Thymus (tissue), 14 donors: ENCODE data around the gene NRBF2. TPM values are rescaled to one million over a fixed set of nuclear protein-coding genes. Genes with fewer than 3 reads are reported as not detected.
"Not testable (repeated sequence)": the region's sequence is repeated elsewhere in the genome, so short reads cannot be mapped to it uniquely, and the experiment has no call there.

Experiments used
- DNase-seq, 9 donors: peaks; one replicate each; pipeline ENCODE4 v3.0.0-alpha.2; 2013; ENCODE audit warnings: low spot score in 9 of 9, low read depth in 6 of 9, missing footprints in 1 of 9
- H3K27ac ChIP-seq, 2 donors: one replicate each; pipeline ENCODE4 v1.5.1; 2013; ENCODE audit warnings: control low read depth in 1 of 2, low read depth in 1 of 2, low read length in 1 of 2, mild to moderate bottlenecking in 1 of 2, moderate library complexity in 1 of 2
- H3K27me3 ChIP-seq, 2 donors: one replicate each; pipeline ENCODE4 v1.5.1; 2013; ENCODE audit warnings: low read length in 1 of 2; ENCODE audit not compliant: control insufficient read depth in 2 of 2, insufficient read depth in 1 of 2
- H3K36me3 ChIP-seq, 2 donors: one replicate each; pipeline ENCODE4 v1.5.1; 2013; ENCODE audit warnings: low read length in 1 of 2, mild to moderate bottlenecking in 1 of 2, moderate library complexity in 1 of 2; ENCODE audit not compliant: control insufficient read depth in 2 of 2, insufficient read depth in 2 of 2
- H3K4me1 ChIP-seq, 2 donors: one replicate each; pipeline ENCODE4 v1.5.1; 2013; ENCODE audit warnings: low read length in 2 of 2; ENCODE audit not compliant: control insufficient read depth in 2 of 2, insufficient read depth in 2 of 2
- H3K4me3 ChIP-seq, 2 donors: one replicate each; pipeline ENCODE4 v1.5.1; 2013; ENCODE audit warnings: low read length in 2 of 2, control low read depth in 1 of 2, mild to moderate bottlenecking in 1 of 2
- H3K9me3 ChIP-seq, 2 donors: one replicate each; pipeline ENCODE4 v1.5.1; 2013; ENCODE audit warnings: low read length in 1 of 2, mild to moderate bottlenecking in 1 of 2; ENCODE audit not compliant: control insufficient read depth in 2 of 2, insufficient read depth in 1 of 2
- WGBS: extraction: QIAGEN DNeasy Blood & Tissue Kit; methylation state at CpG from one replicate; pipeline ENCODE4 v1.1.7; 2013; 5-methylcytosine and 5-hydroxymethylcytosine counted together
- long read RNA-seq, 10 donors: transcript quantifications; one replicate each; lab custom pipeline, GENCODE V29; 2026
- polyA plus RNA-seq: library from polyadenylated mRNA; stranded (reverse); fragments of 200-250 nt; gene quantifications from one replicate; pipeline ENCODE4 v1.2.3, GENCODE V29; 2013
- total RNA-seq: library from RNA; stranded (reverse); fragments of 120-200 nt; gene quantifications from one replicate; pipeline ENCODE4 v1.2.4, GENCODE V29; 2013
- donor health status: healthy.

The NRBF2 gene
- 25.1 TPM for total RNA-seq
- 39.2 TPM for polyA plus RNA-seq
- long read RNA-seq, donor 1, result 0 reads
- long read RNA-seq, donor 2, result 0 reads
- long read RNA-seq, donor 3, transcript NRBF2-201 (4 exons, 1,853 nt), result major isoform, 26 of 28 reads
- long read RNA-seq, donor 3, partial matches to known transcripts, result 0 of 28 reads
- long read RNA-seq, donor 3, other reads (novel, unspliced or antisense), result 0 of 28 reads
- long read RNA-seq, donor 4, transcript NRBF2-201 (4 exons, 1,853 nt), result major isoform, 18 of 18 reads
- long read RNA-seq, donor 4, partial matches to known transcripts, result 0 of 18 reads
- long read RNA-seq, donor 4, other reads (novel, unspliced or antisense), result 0 of 18 reads
- long read RNA-seq, donor 5, transcript NRBF2-201 (4 exons, 1,853 nt), result major isoform, 34 of 51 reads
- long read RNA-seq, donor 5, partial matches to known transcripts, result 17 of 51 reads
- long read RNA-seq, donor 5, other reads (novel, unspliced or antisense), result 0 of 51 reads
- long read RNA-seq, donor 6, transcript NRBF2-201 (4 exons, 1,853 nt), result major isoform, 13 of 13 reads
- long read RNA-seq, donor 6, partial matches to known transcripts, result 0 of 13 reads
- long read RNA-seq, donor 6, other reads (novel, unspliced or antisense), result 0 of 13 reads
- long read RNA-seq, donor 7, transcript NRBF2-201 (4 exons, 1,853 nt), result major isoform, 19 of 20 reads
- long read RNA-seq, donor 7, partial matches to known transcripts, result 0 of 20 reads
- long read RNA-seq, donor 7, other reads (novel, unspliced or antisense), result 0 of 20 reads
- long read RNA-seq, donor 8, partial matches to known transcripts, result 0 of 4 reads
- long read RNA-seq, donor 8, other reads (novel, unspliced or antisense), result 0 of 4 reads
- long read RNA-seq, donor 9, transcript NRBF2-201 (4 exons, 1,853 nt), result major isoform, 10 of 10 reads
- long read RNA-seq, donor 9, partial matches to known transcripts, result 0 of 10 reads
- long read RNA-seq, donor 9, other reads (novel, unspliced or antisense), result 0 of 10 reads
- long read RNA-seq, donor 10, transcript NRBF2-201 (4 exons, 1,853 nt), result major isoform, 29 of 37 reads
- long read RNA-seq, donor 10, partial matches to known transcripts, result 8 of 37 reads
- long read RNA-seq, donor 10, other reads (novel, unspliced or antisense), result 0 of 37 reads

- Histone ChIP-seq H3K9me3 (peaks cover 0 to 13% of the 10 kb centered on the region in 2 donors), H3K4me3 (peak within 1 kb of the TSS; percentile 58 to 99), H3K27ac (peak within 1 kb of the TSS; percentile 83 to 96), H3K4me1 (peaks cover 12 to 13% of the 10 kb centered on the region in 2 donors), H3K36me3 (no peaks in the 10 kb centered on the region), H3K27me3 (no peaks in the 10 kb centered on the region)
- WGBS, result under 1% methylated on average over 55 of the region's 55 CpGs
- peak; percentile 87 to 98 (median 94) for DNase-seq
These were observed at the start of gene NRBF2 for GRCh38 chr10:63133056-63133820. NRBF2 (plus strand) TSS chr10:63133328; CDS start chr10:63133471, 143 bp downstream.

- H3K27ac ChIP-seq, H3K27me3 ChIP-seq, H3K36me3 ChIP-seq, H3K4me3 ChIP-seq, H3K4me1 ChIP-seq, H3K9me3 ChIP-seq, DNase-seq: not testable (repeated sequence)
- 97% methylated on average over 14 of the region's 14 CpGs for WGBS
These were observed 49.7 kb upstream of the NRBF2 start for GRCh38 chr10:63083406-63083805.

GRCh38 chr10:63083904-63084689 is 49.0 kb upstream of the NRBF2 start:
- H3K4me1 ChIP-seq, result no peaks in the 10 kb centered on the region
- H3K27me3 ChIP-seq, result no peaks in the 10 kb centered on the region
- H3K27ac ChIP-seq, result no peak overlapping the region
- DNase-seq, result peak in 8 of 9 donors; percentile 6 to 63 (median 13)
- H3K36me3 ChIP-seq, result no peaks in the 10 kb centered on the region
- H3K4me3 ChIP-seq, result no peak overlapping the region
- no peaks in the 10 kb centered on the region for H3K9me3 ChIP-seq
- 27% methylated on average over 7 of the region's 7 CpGs for WGBS

- Histone ChIP-seq H3K27me3 (no peaks in the 10 kb centered on the region), H3K36me3 (no peaks in the 10 kb centered on the region), H3K4me1 (no peaks in the 10 kb centered on the region), H3K4me3 (no peak overlapping the region), H3K27ac (no peak overlapping the region), H3K9me3 (no peaks in the 10 kb centered on the region)
- no peak for DNase-seq
- 79% methylated on average over 4 of the region's 4 CpGs for WGBS
These were observed 48.3 kb upstream of the NRBF2 start for GRCh38 chr10:63084690-63085382.

GRCh38 chr10:63093227-63093626 is 39.9 kb upstream of the NRBF2 start:
- DNase-seq, result no peak
- no peak overlapping the region for H3K27ac ChIP-seq
- no peaks in the 10 kb centered on the region for H3K36me3 ChIP-seq
- no peaks in the 10 kb centered on the region for H3K9me3 ChIP-seq
- H3K4me3 ChIP-seq, result no peak overlapping the region
- no peaks in the 10 kb centered on the region for H3K27me3 ChIP-seq
- H3K4me1 ChIP-seq, result no peaks in the 10 kb centered on the region
- WGBS, result 95% methylated on average over 2 of the region's 2 CpGs

- H3K4me3 ChIP-seq, result no peak overlapping the region
- H3K9me3 ChIP-seq, result no peaks in the 10 kb centered on the region
- DNase-seq, result no peak
- H3K36me3 ChIP-seq, result no peaks in the 10 kb centered on the region
- H3K27ac ChIP-seq, result no peak overlapping the region
- no peaks in the 10 kb centered on the region for H3K4me1 ChIP-seq
- WGBS, result over 99% methylated on average over 2 of the region's 2 CpGs
- no peaks in the 10 kb centered on the region for H3K27me3 ChIP-seq
These were observed 38.7 kb upstream of the NRBF2 start for GRCh38 chr10:63094405-63094804.

GRCh38 chr10:63094881-63095280 is 38.2 kb upstream of the NRBF2 start:
- Histone ChIP-seq H3K36me3 (no peaks in the 10 kb centered on the region), H3K27me3 (no peaks in the 10 kb centered on the region), H3K4me3 (no peak overlapping the region), H3K9me3 (no peaks in the 10 kb centered on the region), H3K4me1 (no peaks in the 10 kb centered on the region), H3K27ac (no peak overlapping the region)
- 65% methylated on average over 1 of the region's 1 CpG for WGBS
- DNase-seq, result no peak

GRCh38 chr10:63099734-63100133 is 33.4 kb upstream of the NRBF2 start:
- no peak for DNase-seq
- H3K9me3 ChIP-seq, result no peaks in the 10 kb centered on the region
- no peak overlapping the region for H3K4me3 ChIP-seq
- H3K27ac ChIP-seq, result no peak overlapping the region
- no peaks in the 10 kb centered on the region for H3K27me3 ChIP-seq
- H3K36me3 ChIP-seq, result no peaks in the 10 kb centered on the region
- H3K4me1 ChIP-seq, result no peaks in the 10 kb centered on the region
